ENCODE measurements around the gene MTCL1. TPM values are rescaled to one million over a fixed set of nuclear protein-coding genes. Genes with fewer than 3 reads are reported as not detected.

Gene MTCL1
- total and polyA plus RNA-seq, 9 of the 15 experiments (the other 6 are each of a cell fraction or from before 2014, with no cell fraction given), result 0.21 to 7.4 (median 3.7) TPM

DNA sequence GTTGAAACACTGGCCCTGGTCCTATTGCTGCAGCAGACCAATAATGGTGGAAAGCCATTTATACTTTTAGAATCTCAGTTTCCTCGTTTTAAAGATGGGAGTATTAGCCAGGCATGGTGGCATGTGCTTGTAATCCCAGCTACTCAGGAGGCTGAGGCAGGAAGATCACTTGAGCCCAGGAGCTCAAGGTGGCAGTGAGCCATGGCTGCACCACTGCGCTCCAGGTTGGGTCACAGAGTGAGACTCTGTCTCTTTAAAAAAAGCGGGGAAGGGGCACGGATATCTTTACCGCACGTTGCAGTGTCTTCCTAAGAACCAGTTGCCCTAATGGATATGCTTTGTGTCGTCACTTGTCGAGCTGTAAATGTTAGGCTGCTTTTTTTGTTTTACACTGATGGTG lies 8.3 kb downstream of the MTCL1 start:
- 22% methylated on average over 8 of the region's 8 CpGs for WGBS (ENCODE audit: insufficient coverage, low coverage, missing lambda C conversion rate)
- H3K9me3 ChIP-seq (replicated peaks; ENCODE audit: control insufficient read depth, insufficient read depth, low read depth, low read length), result no peaks in the 10 kb centered on the region
- H3K9ac ChIP-seq (ENCODE audit: insufficient read depth in 1 of 2, low read depth in 2 of 2, low read length in 2 of 2), result no peak overlapping the region
- in situ Hi-C loops (cut with MboI) (no loop called here), intact Hi-C loops (cut with micrococcal nuclease) (no loop called here)
- BruUV-seq (replicated peaks), result no TSS peak
- no peaks in the 10 kb centered on the region; a peak in 1 of 5 replicates for H3K27me3 ChIP-seq (ENCODE audit: control insufficient read depth in 2 of 2, insufficient read depth in 2 of 2, low read length in 2 of 2)
- ChIA-PET POLR2A (interaction anchor here (0.7 to 1.4 kb wide), 3 partner anchors 11 to 48 kb away, joined by 3 to 4 read pairs (median 3); no protein-coding TSS in a partner anchor), CTCF (ENCODE audit: low intra/inter-chr PET ratio) (no interaction called here)
- H3K4me1 ChIP-seq (replicated peaks in 1 of 2; ENCODE audit: control insufficient read depth in 2 of 2, insufficient read depth in 2 of 2, low read length in 2 of 2), result no peaks in the 10 kb centered on the region
- no peaks in the 10 kb centered on the region for H4K20me1 ChIP-seq (replicated peaks; ENCODE audit: control insufficient read depth, insufficient read depth, low read length)
- H2AFZ ChIP-seq (ENCODE audit: low read depth, low read length), result no peak overlapping the region
- no peak for ATAC-seq
- no peak overlapping the region for H3K4me3 ChIP-seq
- H3K4me2 ChIP-seq (ENCODE audit: insufficient read depth, low read length), result no peak overlapping the region
- no peaks in the 10 kb centered on the region for H3K36me3 ChIP-seq (ENCODE audit: control insufficient read depth, insufficient read depth, low read length)
- FAIRE-seq, result no peak
- no peaks in the 10 kb centered on the region for H3K79me2 ChIP-seq (ENCODE audit: control insufficient read depth, insufficient read depth, low read length)
- DNase-seq (ENCODE audit: extremely low read depth in 1 of 4, low spot score in 3 of 4), result no peak
- H3K9me1 ChIP-seq (ENCODE audit: control insufficient read depth, insufficient read depth, low read length), result no peaks in the 10 kb centered on the region
- H3K27ac ChIP-seq (ENCODE audit: extremely low read depth, low read depth, low read length), result no peak overlapping the region
- no peak for TF ChIP-seq ZNF224 (CRISPR knock-in tag; IDR thresholded peaks at IDR 0.05)
- TF ChIP-seq ZNF695 (CRISPR knock-in tag; IDR thresholded peaks at IDR 0.05), result no peak
- TF ChIP-seq FOXA1 (IDR thresholded peaks at IDR 0.05; ENCODE audit: borderline replicate concordance), result no peak
- no peak for TF ChIP-seq POLR2G (IDR thresholded peaks at IDR 0.05; ENCODE audit: low read depth, low read length)
- TF ChIP-seq ZBTB7A (IDR thresholded peaks at IDR 0.05; ENCODE audit: borderline replicate concordance, control insufficient read depth, low read depth, low read length), result no peak
- TF ChIP-seq, protein P1, sequence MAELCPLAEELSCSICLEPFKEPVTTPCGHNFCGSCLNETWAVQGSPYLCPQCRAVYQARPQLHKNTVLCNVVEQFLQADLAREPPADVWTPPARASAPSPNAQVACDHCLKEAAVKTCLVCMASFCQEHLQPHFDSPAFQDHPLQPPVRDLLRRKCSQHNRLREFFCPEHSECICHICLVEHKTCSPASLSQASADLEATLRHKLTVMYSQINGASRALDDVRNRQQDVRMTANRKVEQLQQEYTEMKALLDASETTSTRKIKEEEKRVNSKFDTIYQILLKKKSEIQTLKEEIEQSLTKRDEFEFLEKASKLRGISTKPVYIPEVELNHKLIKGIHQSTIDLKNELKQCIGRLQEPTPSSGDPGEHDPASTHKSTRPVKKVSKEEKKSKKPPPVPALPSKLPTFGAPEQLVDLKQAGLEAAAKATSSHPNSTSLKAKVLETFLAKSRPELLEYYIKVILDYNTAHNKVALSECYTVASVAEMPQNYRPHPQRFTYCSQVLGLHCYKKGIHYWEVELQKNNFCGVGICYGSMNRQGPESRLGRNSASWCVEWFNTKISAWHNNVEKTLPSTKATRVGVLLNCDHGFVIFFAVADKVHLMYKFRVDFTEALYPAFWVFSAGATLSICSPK (IDR thresholded peaks at IDR 0.05; ENCODE audit: borderline replicate concordance), result no peak
- TF ChIP-seq, protein P2, sequence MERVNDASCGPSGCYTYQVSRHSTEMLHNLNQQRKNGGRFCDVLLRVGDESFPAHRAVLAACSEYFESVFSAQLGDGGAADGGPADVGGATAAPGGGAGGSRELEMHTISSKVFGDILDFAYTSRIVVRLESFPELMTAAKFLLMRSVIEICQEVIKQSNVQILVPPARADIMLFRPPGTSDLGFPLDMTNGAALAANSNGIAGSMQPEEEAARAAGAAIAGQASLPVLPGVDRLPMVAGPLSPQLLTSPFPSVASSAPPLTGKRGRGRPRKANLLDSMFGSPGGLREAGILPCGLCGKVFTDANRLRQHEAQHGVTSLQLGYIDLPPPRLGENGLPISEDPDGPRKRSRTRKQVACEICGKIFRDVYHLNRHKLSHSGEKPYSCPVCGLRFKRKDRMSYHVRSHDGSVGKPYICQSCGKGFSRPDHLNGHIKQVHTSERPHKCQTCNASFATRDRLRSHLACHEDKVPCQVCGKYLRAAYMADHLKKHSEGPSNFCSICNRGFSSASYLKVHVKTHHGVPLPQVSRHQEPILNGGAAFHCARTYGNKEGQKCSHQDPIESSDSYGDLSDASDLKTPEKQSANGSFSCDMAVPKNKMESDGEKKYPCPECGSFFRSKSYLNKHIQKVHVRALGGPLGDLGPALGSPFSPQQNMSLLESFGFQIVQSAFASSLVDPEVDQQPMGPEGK (CRISPR knock-in tag; IDR thresholded peaks at IDR 0.05; ENCODE audit: borderline replicate concordance), result no peak
- no peak for TF ChIP-seq ZNF408 (CRISPR knock-in tag; IDR thresholded peaks at IDR 0.05; ENCODE audit: low read depth)
- TF ChIP-seq, protein P3, sequence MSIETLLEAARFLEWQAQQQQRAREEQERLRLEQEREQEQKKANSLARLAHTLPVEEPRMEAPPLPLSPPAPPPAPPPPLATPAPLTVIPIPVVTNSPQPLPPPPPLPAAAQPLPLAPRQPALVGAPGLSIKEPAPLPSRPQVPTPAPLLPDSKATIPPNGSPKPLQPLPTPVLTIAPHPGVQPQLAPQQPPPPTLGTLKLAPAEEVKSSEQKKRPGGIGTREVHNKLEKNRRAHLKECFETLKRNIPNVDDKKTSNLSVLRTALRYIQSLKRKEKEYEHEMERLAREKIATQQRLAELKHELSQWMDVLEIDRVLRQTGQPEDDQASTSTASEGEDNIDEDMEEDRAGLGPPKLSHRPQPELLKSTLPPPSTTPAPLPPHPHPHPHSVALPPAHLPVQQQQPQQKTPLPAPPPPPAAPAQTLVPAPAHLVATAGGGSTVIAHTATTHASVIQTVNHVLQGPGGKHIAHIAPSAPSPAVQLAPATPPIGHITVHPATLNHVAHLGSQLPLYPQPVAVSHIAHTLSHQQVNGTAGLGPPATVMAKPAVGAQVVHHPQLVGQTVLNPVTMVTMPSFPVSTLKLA (conservative IDR thresholded peaks at IDR 0.05), result no peak
- TF ChIP-seq NCOA4 (IDR thresholded peaks at IDR 0.05; ENCODE audit: partially characterized antibody), result no peak
- no peak for TF ChIP-seq CC2D1A (IDR thresholded peaks at IDR 0.05)
- no peak for TF ChIP-seq ZFX (CRISPR knock-in tag; IDR thresholded peaks at IDR 0.05)
- TF ChIP-seq SMAD2 (IDR thresholded peaks at IDR 0.05; ENCODE audit: low read depth, low read length), result no peak
- TF ChIP-seq SLC30A9 (CRISPR knock-in tag; IDR thresholded peaks at IDR 0.05), result no peak
- TF ChIP-seq U2AF2 (optimal IDR thresholded peaks at IDR 0.05; ENCODE audit: low read depth, low read length), result no peak
- TF ChIP-seq, protein P4, sequence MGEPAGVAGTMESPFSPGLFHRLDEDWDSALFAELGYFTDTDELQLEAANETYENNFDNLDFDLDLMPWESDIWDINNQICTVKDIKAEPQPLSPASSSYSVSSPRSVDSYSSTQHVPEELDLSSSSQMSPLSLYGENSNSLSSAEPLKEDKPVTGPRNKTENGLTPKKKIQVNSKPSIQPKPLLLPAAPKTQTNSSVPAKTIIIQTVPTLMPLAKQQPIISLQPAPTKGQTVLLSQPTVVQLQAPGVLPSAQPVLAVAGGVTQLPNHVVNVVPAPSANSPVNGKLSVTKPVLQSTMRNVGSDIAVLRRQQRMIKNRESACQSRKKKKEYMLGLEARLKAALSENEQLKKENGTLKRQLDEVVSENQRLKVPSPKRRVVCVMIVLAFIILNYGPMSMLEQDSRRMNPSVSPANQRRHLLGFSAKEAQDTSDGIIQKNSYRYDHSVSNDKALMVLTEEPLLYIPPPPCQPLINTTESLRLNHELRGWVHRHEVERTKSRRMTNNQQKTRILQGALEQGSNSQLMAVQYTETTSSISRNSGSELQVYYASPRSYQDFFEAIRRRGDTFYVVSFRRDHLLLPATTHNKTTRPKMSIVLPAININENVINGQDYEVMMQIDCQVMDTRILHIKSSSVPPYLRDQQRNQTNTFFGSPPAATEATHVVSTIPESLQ (CRISPR knock-in tag; IDR thresholded peaks at IDR 0.05), result no peak
- no peak for TF ChIP-seq MTA3 (IDR thresholded peaks at IDR 0.05; ENCODE audit: borderline replicate concordance)

All from K562 (cell line).